Measurements from ENCODE around the gene DCST1.

DNA sequence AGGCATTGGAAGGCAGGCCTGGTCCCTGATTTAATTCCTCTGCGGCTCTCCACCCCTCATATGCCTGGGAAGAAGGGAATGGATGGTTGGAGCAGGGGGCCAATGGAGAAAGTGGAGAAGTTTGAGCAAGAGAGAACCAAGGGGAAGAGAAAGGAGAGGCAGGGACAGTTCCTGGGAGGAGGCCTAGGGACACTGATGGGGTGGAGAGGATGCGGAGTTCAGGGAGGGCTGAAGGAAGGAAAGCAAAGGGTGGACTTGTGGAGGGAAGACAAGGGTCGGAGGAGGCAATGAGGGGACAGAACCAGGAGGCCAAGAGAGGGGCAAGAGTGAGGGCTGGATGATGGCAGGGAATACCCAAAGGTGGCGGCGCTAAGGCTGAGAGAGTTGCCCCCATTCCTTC is 23.9 kb upstream of the DCST1 start:
- TF ChIP-seq, protein P1, sequence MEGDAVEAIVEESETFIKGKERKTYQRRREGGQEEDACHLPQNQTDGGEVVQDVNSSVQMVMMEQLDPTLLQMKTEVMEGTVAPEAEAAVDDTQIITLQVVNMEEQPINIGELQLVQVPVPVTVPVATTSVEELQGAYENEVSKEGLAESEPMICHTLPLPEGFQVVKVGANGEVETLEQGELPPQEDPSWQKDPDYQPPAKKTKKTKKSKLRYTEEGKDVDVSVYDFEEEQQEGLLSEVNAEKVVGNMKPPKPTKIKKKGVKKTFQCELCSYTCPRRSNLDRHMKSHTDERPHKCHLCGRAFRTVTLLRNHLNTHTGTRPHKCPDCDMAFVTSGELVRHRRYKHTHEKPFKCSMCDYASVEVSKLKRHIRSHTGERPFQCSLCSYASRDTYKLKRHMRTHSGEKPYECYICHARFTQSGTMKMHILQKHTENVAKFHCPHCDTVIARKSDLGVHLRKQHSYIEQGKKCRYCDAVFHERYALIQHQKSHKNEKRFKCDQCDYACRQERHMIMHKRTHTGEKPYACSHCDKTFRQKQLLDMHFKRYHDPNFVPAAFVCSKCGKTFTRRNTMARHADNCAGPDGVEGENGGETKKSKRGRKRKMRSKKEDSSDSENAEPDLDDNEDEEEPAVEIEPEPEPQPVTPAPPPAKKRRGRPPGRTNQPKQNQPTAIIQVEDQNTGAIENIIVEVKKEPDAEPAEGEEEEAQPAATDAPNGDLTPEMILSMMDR (IDR thresholded peaks at IDR 0.05; ENCODE audit: insufficient read depth, low read length, poor library complexity, severe bottlenecking): no peak
- TF ChIP-seq EZH2phosphoT487 (conservative IDR thresholded peaks at IDR 0.05; ENCODE audit: low read length): no peak
